Mesenchymal stem cell (in vitro differentiated cells and primary cell): Measurements from ENCODE around the gene MACROD2.

Experiments used
- DNase-seq: peaks from one replicate; pipeline ENCODE4 v3.0.0-alpha.2; 2013
- H2AFZ ChIP-seq: one replicate; pipeline ENCODE4 v1.6.1; 2013; ENCODE audit warnings: low read depth, mild to moderate bottlenecking, control low read depth, inconsistent platforms, low read length, moderate library complexity
- H2AK5ac ChIP-seq: 2 replicates; pipeline ENCODE4 v1.6.1; 2013; ENCODE audit warnings: low read length, moderate library complexity, mild to moderate bottlenecking, inconsistent platforms; ENCODE audit not compliant: severe bottlenecking
- H2BK120ac ChIP-seq: one replicate; pipeline ENCODE4 v1.6.1; 2013; ENCODE audit warnings: low read depth, mild to moderate bottlenecking, inconsistent platforms, low read length, moderate library complexity
- H2BK12ac ChIP-seq, 2 experiments: one replicate each; pipeline ENCODE4 v1.6.1; 2013; ENCODE audit warnings: inconsistent platforms in 2 of 2, low read length in 2 of 2, mild to moderate bottlenecking in 2 of 2, moderate library complexity in 2 of 2, control low read depth in 1 of 2
- H2BK15ac ChIP-seq: one replicate; pipeline ENCODE4 v1.6.1; 2013; ENCODE audit warnings: mild to moderate bottlenecking, low read depth, inconsistent platforms; ENCODE audit not compliant: poor library complexity, severe bottlenecking
- H2BK5ac ChIP-seq: 2 replicates; pipeline ENCODE4 v1.6.1; 2013; ENCODE audit warnings: low read depth, mild to moderate bottlenecking, low read length, control low read depth, inconsistent platforms; ENCODE audit not compliant: poor library complexity, severe bottlenecking
- H3K14ac ChIP-seq, 2 experiments: one replicate each; pipeline ENCODE4 v1.6.1; 2013; ENCODE audit warnings: inconsistent platforms in 2 of 2, low read length in 2 of 2, control low read depth in 1 of 2, mild to moderate bottlenecking in 1 of 2, moderate library complexity in 1 of 2
- H3K18ac ChIP-seq, 2 experiments: one replicate each; pipeline ENCODE4 v1.6.1; 2013; ENCODE audit warnings: inconsistent platforms in 2 of 2, low read length in 2 of 2, control low read depth in 1 of 2, low read depth in 1 of 2, mild to moderate bottlenecking in 1 of 2
- H3K23ac ChIP-seq, 2 experiments: one replicate each; pipeline ENCODE4 v1.6.1; 2013; ENCODE audit warnings: inconsistent platforms in 2 of 2, low read length in 2 of 2, mild to moderate bottlenecking in 2 of 2, moderate library complexity in 2 of 2, control low read depth in 1 of 2
- H3K27ac ChIP-seq: 2 replicates; pipeline ENCODE4 v1.5.1; 2013; ENCODE audit warnings: mild to moderate bottlenecking, moderate library complexity, low read length, control low read depth, inconsistent platforms; ENCODE audit not compliant: poor library complexity, severe bottlenecking
- H3K27me3 ChIP-seq, 2 experiments: 2 replicates each; pipeline versions ENCODE4 v1.6.1 to v1.7.0; 2013; ENCODE audit warnings: low read length in 2 of 2, mild to moderate bottlenecking in 2 of 2, moderate library complexity in 2 of 2, control low read depth in 1 of 2, inconsistent platforms in 1 of 2; ENCODE audit not compliant: control insufficient read depth in 1 of 2, insufficient read depth in 1 of 2
- H3K36me3 ChIP-seq, 2 experiments: 2 replicates each; pipeline versions ENCODE4 v1.6.1 to v1.7.0; 2013; ENCODE audit warnings: low read length in 2 of 2, control low read depth in 1 of 2, inconsistent platforms in 1 of 2, low read depth in 1 of 2, mild to moderate bottlenecking in 1 of 2; ENCODE audit not compliant: insufficient read depth in 2 of 2, control insufficient read depth in 1 of 2
- H3K4ac ChIP-seq, 2 experiments: one replicate each; pipeline ENCODE4 v1.6.1; 2013; ENCODE audit warnings: inconsistent platforms in 2 of 2, low read length in 2 of 2, mild to moderate bottlenecking in 2 of 2, moderate library complexity in 2 of 2, control low read depth in 1 of 2, low read depth in 1 of 2
- H3K4me1 ChIP-seq: 2 replicates; pipeline ENCODE4 v1.6.1; 2013; ENCODE audit warnings: low read depth, low read length, control low read depth; ENCODE audit not compliant: control insufficient read depth, insufficient read depth
- H3K4me2 ChIP-seq: 2 replicates; pipeline ENCODE4 v1.6.1; 2013; ENCODE audit warnings: low read length, mild to moderate bottlenecking, inconsistent platforms; ENCODE audit not compliant: poor library complexity, severe bottlenecking
- H3K4me3 ChIP-seq, 2 experiments: 2 replicates each; pipeline versions ENCODE4 v1.5.1 to v1.7.0; 2013; ENCODE audit warnings: low read length in 2 of 2, mild to moderate bottlenecking in 2 of 2, control low read depth in 1 of 2, low read depth in 1 of 2; ENCODE audit not compliant: insufficient read depth in 1 of 2
- H3K79me1 ChIP-seq: replicated peaks from 2 replicates; pipeline ENCODE4 v1.6.1; 2013; ENCODE audit warnings: mild to moderate bottlenecking, control low read depth, low read length, inconsistent platforms; ENCODE audit not compliant: poor library complexity, severe bottlenecking
- H3K9ac ChIP-seq: 2 replicates; pipeline ENCODE4 v1.7.0; 2013; ENCODE audit warnings: mild to moderate bottlenecking, low read length, moderate library complexity
- H3K9me3 ChIP-seq: 2 replicates; pipeline ENCODE4 v1.7.0; 2013; ENCODE audit warnings: mild to moderate bottlenecking, low read length; ENCODE audit not compliant: control insufficient read depth
- H4K8ac ChIP-seq: one replicate; pipeline ENCODE4 v1.6.1; 2013; ENCODE audit warnings: inconsistent platforms, mild to moderate bottlenecking, low read length, moderate library complexity
- H4K91ac ChIP-seq: one replicate; pipeline ENCODE4 v1.6.1; 2013; ENCODE audit warnings: mild to moderate bottlenecking, low read length, inconsistent platforms
- WGBS: methylation state at CpG from one replicate; pipeline ENCODE4 v1.1.7; 2013; ENCODE audit warnings: mixed read lengths; 5-methylcytosine and 5-hydroxymethylcytosine counted together

MACROD2 gene

DNA sequence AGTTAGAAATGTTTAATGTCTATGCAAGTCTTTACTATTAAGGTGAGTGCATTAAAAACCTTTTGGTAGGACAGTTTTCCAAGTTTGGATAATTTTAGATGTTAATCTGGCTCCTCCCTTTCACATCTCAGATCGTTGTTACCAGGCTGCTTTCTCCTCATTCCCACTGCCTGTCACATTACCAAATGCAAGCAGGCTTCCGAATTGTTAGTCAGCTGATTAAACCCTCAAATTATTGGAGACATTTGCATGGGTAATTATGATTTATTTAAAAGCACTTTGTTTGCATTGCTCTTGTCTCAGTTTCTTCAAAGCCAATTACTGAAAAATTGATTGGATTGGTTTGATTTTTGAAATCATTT, 1761.4 kb downstream of the MACROD2 start:
- Histone ChIP-seq H2BK120ac (no peak overlapping the region), H2BK12ac (no peak overlapping the region), H3K9me3 (no peaks in the 10 kb centered on the region), H2AFZ (no peak overlapping the region), H4K8ac (no peak overlapping the region), H3K14ac (no peak overlapping the region), H3K27ac (no peak overlapping the region), H3K36me3 (no peaks in the 10 kb centered on the region), H2AK5ac (no peak overlapping the region), H3K23ac (no peak overlapping the region), H3K4me1 (peaks cover 4% of the 10 kb centered on the region), H3K4me2 (no peak overlapping the region), H3K4me3 (no peak overlapping the region), H2BK15ac (no peak overlapping the region), H3K79me1 (no peaks in the 10 kb centered on the region), H3K9ac (no peak overlapping the region), H2BK5ac (no peak overlapping the region), H3K4ac (no peak overlapping the region), H4K91ac (no peak overlapping the region), H3K18ac (no peak overlapping the region), H3K27me3 (no peaks in the 10 kb centered on the region)
- DNase-seq, result no peak
- WGBS, result no CpG with 5 or more reads among the region's 2 CpGs

DNA sequence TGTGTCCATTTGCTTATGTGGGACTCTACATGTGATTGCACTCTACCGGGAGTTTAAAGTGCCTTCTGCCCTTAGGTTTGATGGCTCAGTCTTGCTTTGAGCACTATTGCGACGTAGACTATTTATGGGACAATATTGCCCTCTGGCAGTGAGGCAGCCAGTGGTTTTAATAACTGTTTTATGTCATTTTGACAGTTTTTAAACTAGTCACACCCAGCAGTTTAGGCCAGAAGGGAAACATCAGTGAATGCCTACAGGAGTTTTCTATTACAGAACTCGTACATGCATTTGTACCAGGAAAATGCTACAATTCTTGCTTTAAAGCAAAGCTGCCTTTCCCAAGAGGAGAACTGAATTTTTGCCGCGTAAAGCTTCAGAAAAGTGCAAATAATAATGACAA, 1764.3 kb downstream of the MACROD2 start:
- Histone ChIP-seq H2BK12ac (no peak overlapping the region), H4K8ac (no peak overlapping the region), H3K36me3 (no peaks in the 10 kb centered on the region)

DNA sequence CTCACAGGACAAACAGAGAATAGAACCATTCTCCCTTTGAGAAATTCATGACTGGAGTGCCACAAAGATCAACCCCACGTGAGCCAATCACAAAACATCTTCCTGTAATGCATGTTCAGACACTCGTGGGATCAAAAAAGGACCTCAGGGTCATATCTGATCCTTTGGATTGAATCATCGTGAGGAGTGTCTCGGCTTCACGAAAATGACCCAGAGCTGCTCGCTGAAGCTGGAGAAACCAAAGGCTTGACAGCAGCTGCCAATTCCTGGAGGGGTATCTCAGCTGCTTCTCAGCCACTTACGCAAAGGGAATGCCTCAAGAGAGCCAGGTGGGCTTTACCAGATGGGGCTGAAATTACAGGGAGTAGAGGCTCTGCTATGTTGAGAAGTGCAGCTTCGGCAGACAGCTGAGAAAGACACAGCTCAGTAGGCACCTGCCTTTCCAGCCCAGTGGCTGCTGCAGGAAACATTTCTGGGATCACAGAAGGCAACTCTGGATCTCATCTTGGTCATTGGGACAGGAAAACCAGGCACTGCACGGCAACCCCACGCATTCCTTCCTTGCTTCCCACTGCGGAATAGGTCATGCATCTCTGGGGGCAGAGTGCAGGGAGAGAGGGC, 1764.8 kb downstream of the MACROD2 start:
- 71% methylated on average over 11 of the region's 11 CpGs for WGBS
- Histone ChIP-seq H3K18ac (no peak overlapping the region), H3K4me1 (peaks cover 4% of the 10 kb centered on the region), H3K4ac (no peak overlapping the region), H3K23ac (no peak overlapping the region), H3K79me1 (no peaks in the 10 kb centered on the region), H3K14ac (no peak overlapping the region), H2BK12ac (no peak overlapping the region), H3K27ac (peak overlapping the region; percentile 22), H4K8ac (no peak overlapping the region), H4K91ac (no peak overlapping the region), H3K4me2 (peak overlapping the region; percentile 49), H3K27me3 (no peaks in the 10 kb centered on the region), H2AFZ (no peak overlapping the region), H2AK5ac (no peak overlapping the region), H2BK5ac (no peak overlapping the region), H3K36me3 (no peaks in the 10 kb centered on the region), H3K9me3 (no peaks in the 10 kb centered on the region), H3K4me3 (no peak overlapping the region), H3K9ac (no peak overlapping the region), H2BK120ac (no peak overlapping the region), H2BK15ac (no peak overlapping the region)
- no peak for DNase-seq

More for the DNA sequence above, 1764.3 kb downstream of the MACROD2 start:
- no peak overlapping the region for H3K9ac ChIP-seq
- no peak overlapping the region for H2AFZ ChIP-seq
- H4K91ac ChIP-seq, result no peak overlapping the region
- no peak overlapping the region for H2BK120ac ChIP-seq
- H3K4me3 ChIP-seq, result no peak overlapping the region
- WGBS, result 51% methylated on average over 6 of the region's 6 CpGs
- no peak overlapping the region for H3K4me2 ChIP-seq
- no peak overlapping the region for H3K23ac ChIP-seq
- H3K4me1 ChIP-seq, result peaks cover 4% of the 10 kb centered on the region
- H2BK5ac ChIP-seq, result no peak overlapping the region
- H3K4ac ChIP-seq, result no peak overlapping the region
- DNase-seq, result peak; percentile 53
- H2BK15ac ChIP-seq, result no peak overlapping the region
- no peak overlapping the region for H2AK5ac ChIP-seq
- no peak overlapping the region for H3K18ac ChIP-seq
- no peaks in the 10 kb centered on the region for H3K9me3 ChIP-seq
- no peak overlapping the region for H3K27ac ChIP-seq
- no peak overlapping the region for H3K14ac ChIP-seq
- H3K27me3 ChIP-seq, result no peaks in the 10 kb centered on the region
- no peaks in the 10 kb centered on the region for H3K79me1 ChIP-seq

DNA sequence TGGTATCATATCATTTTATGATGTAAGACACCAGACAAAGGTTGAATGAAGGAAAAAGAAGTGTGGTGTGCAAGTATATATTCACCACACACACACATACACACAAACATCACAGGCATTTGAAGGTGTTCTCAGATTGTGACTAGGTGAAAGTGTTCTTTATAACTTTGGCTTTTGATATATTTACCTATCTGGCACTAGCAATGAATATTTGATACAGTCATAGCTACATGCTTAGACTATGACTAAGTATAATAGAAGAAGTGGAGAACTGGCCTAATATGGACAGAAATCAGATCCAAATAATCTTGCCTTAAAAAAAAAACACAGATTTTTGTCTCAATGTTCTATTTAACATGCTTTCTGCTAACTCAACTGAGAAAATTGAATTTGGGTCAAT, 1768.0 kb downstream of the MACROD2 start:
- Histone ChIP-seq H3K27ac (no peak overlapping the region), H4K91ac (no peak overlapping the region), H3K9ac (no peak overlapping the region), H2BK12ac (no peak overlapping the region), H2BK15ac (no peak overlapping the region), H3K27me3 (no peaks in the 10 kb centered on the region), H2AK5ac (no peak overlapping the region), H2BK5ac (no peak overlapping the region), H3K14ac (no peak overlapping the region), H4K8ac (no peak overlapping the region), H3K36me3 (no peaks in the 10 kb centered on the region), H2AFZ (no peak overlapping the region), H3K9me3 (no peaks in the 10 kb centered on the region), H3K4me1 (peaks cover 4% of the 10 kb centered on the region), H3K18ac (no peak overlapping the region), H3K4me3 (no peak overlapping the region), H3K23ac (no peak overlapping the region), H3K4ac (no peak overlapping the region), H3K4me2 (no peak overlapping the region), H2BK120ac (no peak overlapping the region), H3K79me1 (no peaks in the 10 kb centered on the region)
- DNase-seq, result no peak
